ENCODE data around the gene CX3CR1.

DNA sequence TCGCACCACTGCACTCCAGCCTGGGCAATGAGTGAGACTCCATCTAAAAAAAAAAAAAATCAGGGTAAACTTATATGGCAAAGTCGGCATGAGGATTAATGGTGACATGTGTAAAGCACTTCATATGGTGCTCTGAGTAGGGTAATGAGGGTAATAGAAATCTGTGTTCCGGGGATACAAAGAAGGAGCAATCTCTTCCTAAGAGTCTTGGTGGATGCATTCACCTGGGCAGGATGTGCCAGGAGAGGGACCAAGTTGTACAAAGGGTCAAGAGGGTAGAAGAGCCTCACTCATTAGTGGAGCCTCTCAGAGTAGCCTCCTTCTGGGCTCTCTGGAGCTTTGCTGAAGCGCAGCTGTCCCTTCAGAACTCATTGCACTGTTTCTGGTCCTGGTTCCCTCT is 9.3 kb upstream of the CX3CR1 start:
- TF ChIP-seq, protein P1, sequence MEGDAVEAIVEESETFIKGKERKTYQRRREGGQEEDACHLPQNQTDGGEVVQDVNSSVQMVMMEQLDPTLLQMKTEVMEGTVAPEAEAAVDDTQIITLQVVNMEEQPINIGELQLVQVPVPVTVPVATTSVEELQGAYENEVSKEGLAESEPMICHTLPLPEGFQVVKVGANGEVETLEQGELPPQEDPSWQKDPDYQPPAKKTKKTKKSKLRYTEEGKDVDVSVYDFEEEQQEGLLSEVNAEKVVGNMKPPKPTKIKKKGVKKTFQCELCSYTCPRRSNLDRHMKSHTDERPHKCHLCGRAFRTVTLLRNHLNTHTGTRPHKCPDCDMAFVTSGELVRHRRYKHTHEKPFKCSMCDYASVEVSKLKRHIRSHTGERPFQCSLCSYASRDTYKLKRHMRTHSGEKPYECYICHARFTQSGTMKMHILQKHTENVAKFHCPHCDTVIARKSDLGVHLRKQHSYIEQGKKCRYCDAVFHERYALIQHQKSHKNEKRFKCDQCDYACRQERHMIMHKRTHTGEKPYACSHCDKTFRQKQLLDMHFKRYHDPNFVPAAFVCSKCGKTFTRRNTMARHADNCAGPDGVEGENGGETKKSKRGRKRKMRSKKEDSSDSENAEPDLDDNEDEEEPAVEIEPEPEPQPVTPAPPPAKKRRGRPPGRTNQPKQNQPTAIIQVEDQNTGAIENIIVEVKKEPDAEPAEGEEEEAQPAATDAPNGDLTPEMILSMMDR (conservative IDR thresholded peaks at IDR 0.05; ENCODE audit: low read length), result no peak
- no peak for TF ChIP-seq EZH2phosphoT487 (IDR thresholded peaks at IDR 0.05; ENCODE audit: borderline replicate concordance, low read depth, low read length)
